Smooth muscle cell (in vitro differentiated cells): Measurements from ENCODE around the gene MAP3K1. TPM values are rescaled to one million over a fixed set of nuclear protein-coding genes. Genes with fewer than 3 reads are reported as not detected.

Experiments
- DNase-seq: peaks from one replicate; lab custom pipeline; 2025; ENCODE audit not compliant: unreplicated experiment; lab: John Stamatoyannopoulos, UW
- H2AFZ ChIP-seq: fragments of 200-600 bp; sonication (generic); 2 replicates; pipeline ENCODE4 v1.6.0; 2016; ENCODE audit warnings: antibody characterized with exemption, low read depth, mild to moderate bottlenecking
- H3F3A ChIP-seq: fragments of 200-600 bp; sonication (generic); 2 replicates; pipeline ENCODE4 v1.6.0; 2017; ENCODE audit warnings: antibody characterized with exemption, low read depth
- H3K27ac ChIP-seq: fragments of 200-600 bp; sonication (generic); 2 replicates; pipeline ENCODE4 v1.5.1; 2016; ENCODE audit warnings: low read depth, mild to moderate bottlenecking
- H3K27me3 ChIP-seq: fragments of 200-600 bp; sonication (generic); 2 replicates; pipeline ENCODE4 v1.6.1; 2016; ENCODE audit warnings: low read depth, mild to moderate bottlenecking
- H3K36me3 ChIP-seq: fragments of 200-600 bp; sonication (generic); 2 replicates; pipeline ENCODE4 v1.5.1; 2016; ENCODE audit warnings: low read depth
- H3K4me1 ChIP-seq: fragments of 200-600 bp; sonication (generic); 2 replicates; pipeline ENCODE4 v1.5.1; 2016; ENCODE audit warnings: low read depth
- H3K4me2 ChIP-seq: fragments of 200-600 bp; sonication (generic); 2 replicates; pipeline ENCODE4 v1.6.0; 2016; ENCODE audit warnings: mild to moderate bottlenecking
- H3K4me3 ChIP-seq: fragments of 200-600 bp; sonication (generic); 2 replicates; pipeline ENCODE4 v1.5.1; 2016; ENCODE audit warnings: mild to moderate bottlenecking
- H3K79me2 ChIP-seq: fragments of 200-600 bp; sonication (generic); 2 replicates; pipeline ENCODE4 v1.6.0; 2016; ENCODE audit warnings: low read depth, mild to moderate bottlenecking
- H3K9ac ChIP-seq: fragments of 200-600 bp; sonication (generic); 2 replicates; pipeline ENCODE4 v1.6.0; 2016; ENCODE audit warnings: low read depth
- H3K9me3 ChIP-seq: fragments of 200-600 bp; sonication (generic); replicated peaks from 2 replicates; pipeline ENCODE4 v1.5.1; 2016; ENCODE audit warnings: low read depth
- H4K20me1 ChIP-seq: fragments of 200-600 bp; sonication (generic); 2 replicates; pipeline ENCODE4 v1.6.0; 2016; ENCODE audit warnings: low read depth
- WGBS: methylation state at CpG from one replicate; pipeline ENCODE4 v1.1.7; 2016; ENCODE audit warnings: low lambda C conversion rate; 5-methylcytosine and 5-hydroxymethylcytosine counted together
- polyA plus RNA-seq: library from polyadenylated mRNA; unstranded; fragments of >200 nt; fragmentation: Nextera tagmentation; extraction: Ambion mirVana; gene quantifications from 2 replicates; pipeline ENCODE4 v1.2.1, GENCODE V29; 2016
- total RNA-seq: library from RNA; depleted of rRNA; stranded (reverse); fragments of >200 nt; gene quantifications from 2 replicates; pipeline ENCODE4 v1.2.3, GENCODE V29; 2014
- TF ChIP-seq, protein P1 (sequence below): fragments of 200-600 bp; sonication (generic); IDR thresholded peaks from 2 replicates; pipeline ENCODE4 v1.5.1; 2017; ENCODE audit warnings: borderline replicate concordance, mild to moderate bottlenecking, antibody characterized with exemption; ENCODE audit not compliant: insufficient read depth, poor library complexity, severe bottlenecking

MAP3K1 gene
- total and polyA plus RNA-seq, 2 experiments from 2014 or later, result 11.2 to 30.1 TPM

- H3F3A ChIP-seq, result no peaks in the 10 kb centered on the region
- peak overlapping the region; percentile 70 for H3K27ac ChIP-seq
- no peak overlapping the region for H3K9ac ChIP-seq
- no peaks in the 10 kb centered on the region for H3K27me3 ChIP-seq
- H4K20me1 ChIP-seq, result peaks cover 63% of the 10 kb centered on the region
- no peaks in the 10 kb centered on the region for H3K36me3 ChIP-seq
- H2AFZ ChIP-seq, result no peak overlapping the region
- DNase-seq, result no peak
- H3K4me3 ChIP-seq, result no peak overlapping the region
- H3K9me3 ChIP-seq, result no peaks in the 10 kb centered on the region
- H3K4me2 ChIP-seq, result peak overlapping the region; percentile 56
- TF ChIP-seq, protein P1, sequence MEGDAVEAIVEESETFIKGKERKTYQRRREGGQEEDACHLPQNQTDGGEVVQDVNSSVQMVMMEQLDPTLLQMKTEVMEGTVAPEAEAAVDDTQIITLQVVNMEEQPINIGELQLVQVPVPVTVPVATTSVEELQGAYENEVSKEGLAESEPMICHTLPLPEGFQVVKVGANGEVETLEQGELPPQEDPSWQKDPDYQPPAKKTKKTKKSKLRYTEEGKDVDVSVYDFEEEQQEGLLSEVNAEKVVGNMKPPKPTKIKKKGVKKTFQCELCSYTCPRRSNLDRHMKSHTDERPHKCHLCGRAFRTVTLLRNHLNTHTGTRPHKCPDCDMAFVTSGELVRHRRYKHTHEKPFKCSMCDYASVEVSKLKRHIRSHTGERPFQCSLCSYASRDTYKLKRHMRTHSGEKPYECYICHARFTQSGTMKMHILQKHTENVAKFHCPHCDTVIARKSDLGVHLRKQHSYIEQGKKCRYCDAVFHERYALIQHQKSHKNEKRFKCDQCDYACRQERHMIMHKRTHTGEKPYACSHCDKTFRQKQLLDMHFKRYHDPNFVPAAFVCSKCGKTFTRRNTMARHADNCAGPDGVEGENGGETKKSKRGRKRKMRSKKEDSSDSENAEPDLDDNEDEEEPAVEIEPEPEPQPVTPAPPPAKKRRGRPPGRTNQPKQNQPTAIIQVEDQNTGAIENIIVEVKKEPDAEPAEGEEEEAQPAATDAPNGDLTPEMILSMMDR, result no peak
- H3K4me1 ChIP-seq, result peaks cover 26% of the 10 kb centered on the region
- WGBS, result 76% methylated on average over 1 of the region's 1 CpG
- peaks cover 98% of the 10 kb centered on the region for H3K79me2 ChIP-seq
These were observed 22.6 kb downstream of the MAP3K1 start for GRCh38 chr5:56837956-56838355.

- Histone ChIP-seq H2AFZ (no peak overlapping the region), H3K4me1 (peaks cover 22% of the 10 kb centered on the region), H3K4me3 (peak overlapping the region; percentile 17), H3K27me3 (no peaks in the 10 kb centered on the region), H3K79me2 (peaks cover 98% of the 10 kb centered on the region), H4K20me1 (peaks cover 63% of the 10 kb centered on the region), H3K9me3 (no peaks in the 10 kb centered on the region), H3F3A (no peaks in the 10 kb centered on the region), H3K36me3 (no peaks in the 10 kb centered on the region), H3K9ac (peak overlapping the region; percentile 17), H3K27ac (peak overlapping the region; percentile 76), H3K4me2 (peak overlapping the region; percentile 77)
- WGBS, result 39% methylated on average over 4 of the region's 4 CpGs
- TF ChIP-seq, protein P1, result peak; percentile 73
- DNase-seq, result no peak
These were observed 23.2 kb downstream of the MAP3K1 start for GRCh38 chr5:56838409-56839039.

DNA sequence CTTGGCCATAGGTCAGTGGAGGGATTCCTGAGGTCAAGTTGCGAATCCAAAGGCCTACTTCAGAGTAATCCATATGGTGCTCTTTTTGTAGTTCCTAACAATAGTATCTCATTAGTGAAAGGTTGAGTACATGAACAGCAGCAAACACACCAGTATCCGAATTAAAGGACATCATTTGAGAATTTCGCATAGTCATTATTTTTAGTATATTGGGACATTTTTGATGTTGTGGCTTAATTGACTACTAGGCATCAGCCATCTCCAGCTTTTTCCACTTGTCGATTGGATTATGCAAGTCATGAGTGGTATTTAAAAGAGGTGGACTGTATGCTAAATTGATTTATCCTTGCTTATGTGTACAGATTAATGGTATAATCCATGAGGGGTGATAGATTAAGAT lies 23.7 kb downstream of the MAP3K1 start:
- H3K9me3 ChIP-seq, result no peaks in the 10 kb centered on the region
- H3K79me2 ChIP-seq, result peaks cover 98% of the 10 kb centered on the region
- no peak overlapping the region for H3K4me3 ChIP-seq
- H3K4me2 ChIP-seq, result peak overlapping the region; percentile 77
- WGBS, result 94% methylated on average over 4 of the region's 4 CpGs
- peak overlapping the region; percentile 76 for H3K27ac ChIP-seq
- no peak for DNase-seq
- H2AFZ ChIP-seq, result no peak overlapping the region
- H4K20me1 ChIP-seq, result peaks cover 61% of the 10 kb centered on the region
- H3K36me3 ChIP-seq, result no peaks in the 10 kb centered on the region
- H3K4me1 ChIP-seq, result peaks cover 19% of the 10 kb centered on the region
- no peaks in the 10 kb centered on the region for H3K27me3 ChIP-seq
- TF ChIP-seq, protein P1, result no peak
- H3K9ac ChIP-seq, result peak overlapping the region; percentile 17
- no peaks in the 10 kb centered on the region for H3F3A ChIP-seq

DNA sequence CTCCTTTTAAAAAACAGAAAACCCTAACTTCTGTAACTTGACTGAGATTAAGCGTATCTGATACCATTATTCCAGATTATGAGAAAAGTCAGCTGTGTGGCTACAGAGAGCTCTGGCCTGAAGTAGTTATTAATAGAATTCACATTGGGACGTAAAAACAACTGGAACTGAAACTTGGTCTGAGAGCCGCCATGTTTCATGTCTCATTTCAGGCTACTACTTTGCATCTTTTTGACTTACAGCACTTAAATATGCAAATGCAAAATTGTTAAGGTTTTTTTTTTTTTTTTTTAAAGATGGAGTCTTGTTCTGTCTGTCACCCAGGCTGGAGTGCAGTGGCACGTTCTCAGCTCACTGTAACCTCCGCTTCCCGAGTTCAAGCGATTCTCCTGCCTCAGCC lies 25.2 kb downstream of the MAP3K1 start:
- no peaks in the 10 kb centered on the region for H3K9me3 ChIP-seq
- peaks cover 70% of the 10 kb centered on the region for H4K20me1 ChIP-seq
- DNase-seq, result no peak
- no peak overlapping the region for H3K27ac ChIP-seq
- TF ChIP-seq, protein P1, result no peak
- 92% methylated on average over 7 of the region's 7 CpGs for WGBS
- peaks cover 19% of the 10 kb centered on the region for H3K4me1 ChIP-seq
- H3K4me3 ChIP-seq, result no peak overlapping the region
- H3K4me2 ChIP-seq, result no peak overlapping the region
- H3K27me3 ChIP-seq, result no peaks in the 10 kb centered on the region
- H3K79me2 ChIP-seq, result peaks cover 97% of the 10 kb centered on the region
- no peak overlapping the region for H3K9ac ChIP-seq
- no peak overlapping the region for H2AFZ ChIP-seq
- H3K36me3 ChIP-seq, result no peaks in the 10 kb centered on the region
- no peaks in the 10 kb centered on the region for H3F3A ChIP-seq
